Fibroblast of pulmonary artery (primary cell): ENCODE results near the gene GALNT12.

Experiments
- DNase-seq: peaks from one replicate; pipeline ENCODE4 v3.0.0-alpha.2; 2010; ENCODE audit warnings: low read depth
- H3K4me3 ChIP-seq: replicated peaks from 2 replicates; pipeline ENCODE4 v1.5.1; 2011; ENCODE audit warnings: low read depth, mild to moderate bottlenecking, control low read depth, low read length, moderate library complexity
- CTCF ChIP-seq: IDR thresholded peaks from 2 replicates; pipeline ENCODE4 v1.5.1; 2011; ENCODE audit warnings: mild to moderate bottlenecking, control low read depth, low read length, inconsistent platforms; ENCODE audit errors: missing control alignments

GALNT12 gene

GRCh38 chr9:98781588-98782383, 25.7 kb upstream of the GALNT12 start:
- DNase-seq = no peak
- no peak for TF ChIP-seq CTCF
- H3K4me3 ChIP-seq = no peak overlapping the region

GRCh38 chr9:98783518-98784226, 23.8 kb upstream of the GALNT12 start:
- H3K4me3 ChIP-seq = no peak overlapping the region
- no peak for TF ChIP-seq CTCF
- DNase-seq = no peak

GRCh38 chr9:98784831-98785806, 22.4 kb upstream of the GALNT12 start:
- no peak for DNase-seq
- TF ChIP-seq CTCF = no peak
- H3K4me3 ChIP-seq = no peak overlapping the region

GRCh38 chr9:98786750-98787510, 20.5 kb upstream of the GALNT12 start:
- DNase-seq = no peak
- no peak overlapping the region for H3K4me3 ChIP-seq
- TF ChIP-seq CTCF = no peak

- no peak for TF ChIP-seq CTCF
- no peak overlapping the region for H3K4me3 ChIP-seq
- no peak for DNase-seq
Observed at GRCh38 chr9:98787766-98788335, 19.6 kb upstream of the GALNT12 start.
